Left ventricle myocardium inferior (tissue), 1 donor: Measurements from ENCODE around the gene SNX2. TPM values are rescaled to one million over a fixed set of nuclear protein-coding genes. Genes with fewer than 3 reads are reported as not detected.

ENCODE experiments used
- DNase-seq: peaks from one replicate; pipeline ENCODE4 v3.0.0-alpha.2; 2020
- H3K27ac ChIP-seq: fragments of 200-600 bp; replicated peaks from 2 replicates; pipeline ENCODE4 v1.8.0; 2021
- H3K27me3 ChIP-seq: fragments of 200-600 bp; 2 replicates; pipeline ENCODE4 v1.8.0; 2021; ENCODE audit warnings: low read depth
- H3K36me3 ChIP-seq: fragments of 200-600 bp; 2 replicates; pipeline ENCODE4 v1.8.0; 2021
- H3K4me1 ChIP-seq: fragments of 200-600 bp; 2 replicates; pipeline ENCODE4 v1.8.0; 2021
- H3K4me3 ChIP-seq: fragments of 200-600 bp; 2 replicates; pipeline ENCODE4 v1.8.0; 2021; ENCODE audit warnings: mild to moderate bottlenecking, moderate library complexity
- H3K9me3 ChIP-seq: fragments of 200-600 bp; replicated peaks from 2 replicates; pipeline ENCODE4 v1.8.0; 2021
- intact Hi-C: fragments of 100-400 bp; cut with micrococcal nuclease; formaldehyde crosslinking; loops from one replicate; pipeline ENCODE4 v1.11.0; 2022
- total RNA-seq: library from RNA; stranded (reverse); fragmentation: NEBNext Ultra II Directional; extraction: Animal tissue kit (Norgen Biotek cat#: 25700); gene quantifications from one replicate; pipeline ENCODE4 v1.2.1, GENCODE V29; 2021
- TF ChIP-seq, protein P1 (sequence below): fragments of 200-600 bp; IDR thresholded peaks from 2 replicates; pipeline ENCODE4 v1.8.0; 2021; ENCODE audit warnings: antibody characterized with exemption, mild to moderate bottlenecking, borderline replicate concordance
- donor health status: DM: no; HTN: yes; CAD: no; lungs with severe emphysema.

The SNX2 gene
- total RNA-seq, 1 donor from 2014 or later, result 37.0 TPM

- TF ChIP-seq, protein P1, sequence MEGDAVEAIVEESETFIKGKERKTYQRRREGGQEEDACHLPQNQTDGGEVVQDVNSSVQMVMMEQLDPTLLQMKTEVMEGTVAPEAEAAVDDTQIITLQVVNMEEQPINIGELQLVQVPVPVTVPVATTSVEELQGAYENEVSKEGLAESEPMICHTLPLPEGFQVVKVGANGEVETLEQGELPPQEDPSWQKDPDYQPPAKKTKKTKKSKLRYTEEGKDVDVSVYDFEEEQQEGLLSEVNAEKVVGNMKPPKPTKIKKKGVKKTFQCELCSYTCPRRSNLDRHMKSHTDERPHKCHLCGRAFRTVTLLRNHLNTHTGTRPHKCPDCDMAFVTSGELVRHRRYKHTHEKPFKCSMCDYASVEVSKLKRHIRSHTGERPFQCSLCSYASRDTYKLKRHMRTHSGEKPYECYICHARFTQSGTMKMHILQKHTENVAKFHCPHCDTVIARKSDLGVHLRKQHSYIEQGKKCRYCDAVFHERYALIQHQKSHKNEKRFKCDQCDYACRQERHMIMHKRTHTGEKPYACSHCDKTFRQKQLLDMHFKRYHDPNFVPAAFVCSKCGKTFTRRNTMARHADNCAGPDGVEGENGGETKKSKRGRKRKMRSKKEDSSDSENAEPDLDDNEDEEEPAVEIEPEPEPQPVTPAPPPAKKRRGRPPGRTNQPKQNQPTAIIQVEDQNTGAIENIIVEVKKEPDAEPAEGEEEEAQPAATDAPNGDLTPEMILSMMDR, result no peak
- intact Hi-C loops, result no loop called here
- Histone ChIP-seq H3K36me3 (no peaks in the 10 kb centered on the region), H3K4me1 (peaks cover 29% of the 10 kb centered on the region), H3K9me3 (peaks cover 7% of the 10 kb centered on the region), H3K4me3 (no peak overlapping the region), H3K27me3 (no peaks in the 10 kb centered on the region), H3K27ac (no peak overlapping the region)
- no peak for DNase-seq
Observed at GRCh38 chr5:122780296-122780695, 5.4 kb downstream of the SNX2 start.

- peaks cover 16% of the 10 kb centered on the region for H3K9me3 ChIP-seq
- no peak overlapping the region for H3K4me3 ChIP-seq
- DNase-seq, result no peak
- H3K27ac ChIP-seq, result no peak overlapping the region
- H3K36me3 ChIP-seq, result no peaks in the 10 kb centered on the region
- TF ChIP-seq, protein P1, result no peak
- H3K4me1 ChIP-seq, result peaks cover 18% of the 10 kb centered on the region
- intact Hi-C loops, result no loop called here
- H3K27me3 ChIP-seq, result no peaks in the 10 kb centered on the region
Observed at GRCh38 chr5:122781465-122781864, 6.6 kb downstream of the SNX2 start.

- H3K4me1 ChIP-seq, result no peaks in the 10 kb centered on the region
- H3K27ac ChIP-seq, result no peak overlapping the region
- H3K36me3 ChIP-seq, result no peaks in the 10 kb centered on the region
- TF ChIP-seq, protein P1, result no peak
- H3K4me3 ChIP-seq, result no peak overlapping the region
- DNase-seq, result no peak
- intact Hi-C loops, result no loop called here
- H3K27me3 ChIP-seq, result no peaks in the 10 kb centered on the region
- H3K9me3 ChIP-seq, result peaks cover 16% of the 10 kb centered on the region
Observed at GRCh38 chr5:122785294-122785693, 10.4 kb downstream of the SNX2 start.

DNA sequence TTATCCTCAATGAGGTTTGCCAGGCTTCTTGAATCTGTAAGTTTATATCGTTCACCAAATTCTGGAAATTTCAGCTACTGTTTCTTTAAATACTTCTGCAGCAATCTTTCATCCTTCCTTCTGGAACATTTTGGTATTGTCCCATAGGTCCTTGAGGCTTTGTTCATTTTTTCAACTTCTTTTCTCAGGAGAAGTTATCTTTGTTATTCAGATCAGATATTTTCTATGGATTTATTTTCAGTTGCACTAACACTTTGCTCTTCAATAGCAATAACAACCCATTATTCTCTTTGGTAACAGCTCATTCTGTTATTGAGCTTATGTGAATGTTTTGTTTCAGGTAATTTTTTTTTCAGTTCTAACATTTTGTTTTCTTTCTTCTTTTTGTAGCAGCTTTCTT lies 13.5 kb downstream of the SNX2 start:
- no peak for DNase-seq
- H3K36me3 ChIP-seq, result no peaks in the 10 kb centered on the region
- no peaks in the 10 kb centered on the region for H3K27me3 ChIP-seq
- TF ChIP-seq, protein P1, result no peak
- no peak overlapping the region for H3K27ac ChIP-seq
- H3K4me3 ChIP-seq, result no peak overlapping the region
- H3K4me1 ChIP-seq, result no peaks in the 10 kb centered on the region
- intact Hi-C loops, result no loop called here
- H3K9me3 ChIP-seq, result peaks cover 16% of the 10 kb centered on the region

GRCh38 chr5:122788996-122789395 lies 14.1 kb downstream of the SNX2 start:
- TF ChIP-seq, protein P1, result no peak
- Histone ChIP-seq H3K36me3 (no peaks in the 10 kb centered on the region), H3K27me3 (no peaks in the 10 kb centered on the region)

More at GRCh38 chr5:122788996-122789395, 14.1 kb downstream of the SNX2 start:
- no peak overlapping the region for H3K27ac ChIP-seq
- intact Hi-C loops, result no loop called here
- DNase-seq, result no peak
- peaks cover 16% of the 10 kb centered on the region for H3K9me3 ChIP-seq
- H3K4me1 ChIP-seq, result no peaks in the 10 kb centered on the region
- no peak overlapping the region for H3K4me3 ChIP-seq
